PC-9 (cell line): ENCODE measurements around the gene SLC38A2.

Source experiments
- EZH2 ChIP-seq: fragments of 200-600 bp; sonication (generic); IDR thresholded peaks from 2 replicates; pipeline ENCODE4 v1.8.0; 2017; ENCODE audit warnings: antibody characterized with exemption, low read depth
- TF ChIP-seq, protein P1 (sequence below): fragments of 200-600 bp; sonication (generic); conservative IDR thresholded peaks from 2 replicates; pipeline ENCODE4 v1.6.1; 2017; ENCODE audit warnings: mixed run types, antibody characterized with exemption, mild to moderate bottlenecking, moderate library complexity

DNA sequence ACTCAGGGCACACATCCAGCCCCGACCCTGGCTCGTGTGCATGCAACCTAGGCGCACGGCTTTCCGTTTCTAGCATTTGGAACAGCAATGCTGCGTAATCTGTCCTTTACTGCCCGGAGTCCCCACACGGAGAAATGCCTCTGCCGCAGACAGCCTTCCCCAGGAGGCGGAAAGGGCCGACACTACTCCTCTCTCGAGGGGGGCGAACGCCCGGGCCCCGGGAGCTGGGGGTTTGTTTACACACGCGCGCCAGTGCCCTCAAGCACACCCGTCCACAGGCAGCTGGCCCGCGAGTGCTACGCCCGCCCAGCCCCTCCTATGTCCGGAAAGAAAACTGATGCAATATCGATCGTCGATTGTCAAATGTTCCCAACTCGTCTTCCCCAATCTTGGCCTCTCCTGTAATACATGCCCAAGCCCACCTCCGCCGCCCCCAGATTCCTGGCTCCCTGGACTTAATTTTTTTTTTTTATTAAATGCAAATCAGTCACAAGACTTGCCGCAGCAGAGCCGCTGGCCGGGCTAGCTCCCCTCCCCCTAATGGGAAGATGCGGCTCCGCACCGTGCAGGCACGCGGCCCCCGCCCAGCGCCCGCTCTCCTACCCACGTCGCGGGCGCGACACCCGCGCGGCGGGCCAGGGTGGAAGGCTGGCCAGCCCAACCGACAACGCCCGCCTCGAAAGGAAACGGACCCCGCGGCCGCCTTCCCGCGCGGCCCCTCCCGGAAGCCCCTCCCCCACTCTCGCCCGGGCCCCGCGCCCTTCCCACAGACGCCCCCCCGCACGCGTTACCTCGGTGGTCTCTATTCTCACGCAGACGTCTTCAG lies 642 bp downstream of the SLC38A2 start:
- TF ChIP-seq, protein P1, sequence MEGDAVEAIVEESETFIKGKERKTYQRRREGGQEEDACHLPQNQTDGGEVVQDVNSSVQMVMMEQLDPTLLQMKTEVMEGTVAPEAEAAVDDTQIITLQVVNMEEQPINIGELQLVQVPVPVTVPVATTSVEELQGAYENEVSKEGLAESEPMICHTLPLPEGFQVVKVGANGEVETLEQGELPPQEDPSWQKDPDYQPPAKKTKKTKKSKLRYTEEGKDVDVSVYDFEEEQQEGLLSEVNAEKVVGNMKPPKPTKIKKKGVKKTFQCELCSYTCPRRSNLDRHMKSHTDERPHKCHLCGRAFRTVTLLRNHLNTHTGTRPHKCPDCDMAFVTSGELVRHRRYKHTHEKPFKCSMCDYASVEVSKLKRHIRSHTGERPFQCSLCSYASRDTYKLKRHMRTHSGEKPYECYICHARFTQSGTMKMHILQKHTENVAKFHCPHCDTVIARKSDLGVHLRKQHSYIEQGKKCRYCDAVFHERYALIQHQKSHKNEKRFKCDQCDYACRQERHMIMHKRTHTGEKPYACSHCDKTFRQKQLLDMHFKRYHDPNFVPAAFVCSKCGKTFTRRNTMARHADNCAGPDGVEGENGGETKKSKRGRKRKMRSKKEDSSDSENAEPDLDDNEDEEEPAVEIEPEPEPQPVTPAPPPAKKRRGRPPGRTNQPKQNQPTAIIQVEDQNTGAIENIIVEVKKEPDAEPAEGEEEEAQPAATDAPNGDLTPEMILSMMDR, result no peak
- TF ChIP-seq EZH2, result no peak
